Measurements from ENCODE around the gene PSMB7. TPM values are rescaled to one million over a fixed set of nuclear protein-coding genes. Genes with fewer than 3 reads are reported as not detected.

Gene PSMB7
- total RNA-seq, 1 experiment from 2014 or later = 187 TPM

DNA sequence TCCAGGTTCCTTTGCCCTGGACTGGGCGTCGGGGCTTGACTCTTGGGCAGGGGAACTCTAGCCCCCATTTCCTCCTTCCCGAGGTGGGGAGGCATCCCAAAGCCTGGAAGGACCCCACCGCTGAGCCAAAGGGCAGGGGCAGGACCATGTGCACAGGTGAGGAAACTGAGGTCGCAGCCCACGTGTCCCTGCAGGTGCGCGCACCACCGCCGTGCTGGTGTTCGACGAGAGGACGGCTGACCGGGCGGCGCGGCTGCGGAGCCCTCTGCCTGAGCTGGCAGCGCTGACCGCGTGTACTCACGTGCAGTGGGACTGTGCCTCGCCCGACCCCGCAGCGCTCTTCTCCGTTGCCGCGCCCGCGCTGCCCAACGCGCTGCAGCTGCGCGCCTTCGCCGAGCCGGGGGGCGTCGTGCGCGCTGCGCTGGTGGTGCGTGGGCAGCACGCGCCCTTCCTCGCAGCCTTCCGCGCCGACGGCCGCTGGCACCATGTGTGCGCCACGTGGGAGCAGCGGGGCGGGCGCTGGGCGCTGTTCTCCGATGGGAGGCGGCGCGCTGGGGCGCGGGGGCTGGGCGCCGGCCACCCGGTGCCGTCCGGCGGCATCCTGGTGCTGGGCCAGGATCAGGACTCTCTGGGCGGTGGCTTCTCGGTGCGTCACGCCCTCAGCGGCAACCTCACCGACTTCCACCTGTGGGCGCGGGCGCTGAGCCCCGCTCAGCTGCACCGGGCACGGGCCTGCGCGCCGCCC lies 37.8 kb upstream of the PSMB7 start (continued):
- TF ChIP-seq, protein P1, sequence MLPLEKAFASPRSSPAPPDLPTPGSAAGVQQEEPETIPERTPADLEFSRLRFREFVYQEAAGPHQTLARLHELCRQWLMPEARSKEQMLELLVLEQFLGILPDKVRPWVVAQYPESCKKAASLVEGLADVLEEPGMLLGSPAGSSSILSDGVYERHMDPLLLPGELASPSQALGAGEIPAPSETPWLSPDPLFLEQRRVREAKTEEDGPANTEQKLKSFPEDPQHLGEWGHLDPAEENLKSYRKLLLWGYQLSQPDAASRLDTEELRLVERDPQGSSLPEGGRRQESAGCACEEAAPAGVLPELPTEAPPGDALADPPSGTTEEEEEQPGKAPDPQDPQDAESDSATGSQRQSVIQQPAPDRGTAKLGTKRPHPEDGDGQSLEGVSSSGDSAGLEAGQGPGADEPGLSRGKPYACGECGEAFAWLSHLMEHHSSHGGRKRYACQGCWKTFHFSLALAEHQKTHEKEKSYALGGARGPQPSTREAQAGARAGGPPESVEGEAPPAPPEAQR (CRISPR knock-in tag; IDR thresholded peaks at IDR 0.05) = no peak
- peak; percentile 90 for TF ChIP-seq RELA (CRISPR knock-in tag; IDR thresholded peaks at IDR 0.05; ENCODE audit: borderline replicate concordance)
- peak; percentile 87 for TF ChIP-seq ZNF219 (CRISPR knock-in tag; IDR thresholded peaks at IDR 0.05; ENCODE audit: borderline replicate concordance)
- peak; percentile 92; the same call in 1 of the 2 replicates for TF ChIP-seq TCF7 (CRISPR knock-in tag; IDR thresholded peaks at IDR 0.05; ENCODE audit: low read depth)
- no peak for TF ChIP-seq HMGXB4 (CRISPR knock-in tag; IDR thresholded peaks at IDR 0.05)
- TF ChIP-seq ZNF423 (CRISPR knock-in tag; IDR thresholded peaks at IDR 0.05) = no peak
- no peak for TF ChIP-seq MXD4 (CRISPR knock-in tag; IDR thresholded peaks at IDR 0.05; ENCODE audit: borderline replicate concordance)
- no peak for TF ChIP-seq HMGA2 (CRISPR knock-in tag; IDR thresholded peaks at IDR 0.05)
- TF ChIP-seq, protein P2, sequence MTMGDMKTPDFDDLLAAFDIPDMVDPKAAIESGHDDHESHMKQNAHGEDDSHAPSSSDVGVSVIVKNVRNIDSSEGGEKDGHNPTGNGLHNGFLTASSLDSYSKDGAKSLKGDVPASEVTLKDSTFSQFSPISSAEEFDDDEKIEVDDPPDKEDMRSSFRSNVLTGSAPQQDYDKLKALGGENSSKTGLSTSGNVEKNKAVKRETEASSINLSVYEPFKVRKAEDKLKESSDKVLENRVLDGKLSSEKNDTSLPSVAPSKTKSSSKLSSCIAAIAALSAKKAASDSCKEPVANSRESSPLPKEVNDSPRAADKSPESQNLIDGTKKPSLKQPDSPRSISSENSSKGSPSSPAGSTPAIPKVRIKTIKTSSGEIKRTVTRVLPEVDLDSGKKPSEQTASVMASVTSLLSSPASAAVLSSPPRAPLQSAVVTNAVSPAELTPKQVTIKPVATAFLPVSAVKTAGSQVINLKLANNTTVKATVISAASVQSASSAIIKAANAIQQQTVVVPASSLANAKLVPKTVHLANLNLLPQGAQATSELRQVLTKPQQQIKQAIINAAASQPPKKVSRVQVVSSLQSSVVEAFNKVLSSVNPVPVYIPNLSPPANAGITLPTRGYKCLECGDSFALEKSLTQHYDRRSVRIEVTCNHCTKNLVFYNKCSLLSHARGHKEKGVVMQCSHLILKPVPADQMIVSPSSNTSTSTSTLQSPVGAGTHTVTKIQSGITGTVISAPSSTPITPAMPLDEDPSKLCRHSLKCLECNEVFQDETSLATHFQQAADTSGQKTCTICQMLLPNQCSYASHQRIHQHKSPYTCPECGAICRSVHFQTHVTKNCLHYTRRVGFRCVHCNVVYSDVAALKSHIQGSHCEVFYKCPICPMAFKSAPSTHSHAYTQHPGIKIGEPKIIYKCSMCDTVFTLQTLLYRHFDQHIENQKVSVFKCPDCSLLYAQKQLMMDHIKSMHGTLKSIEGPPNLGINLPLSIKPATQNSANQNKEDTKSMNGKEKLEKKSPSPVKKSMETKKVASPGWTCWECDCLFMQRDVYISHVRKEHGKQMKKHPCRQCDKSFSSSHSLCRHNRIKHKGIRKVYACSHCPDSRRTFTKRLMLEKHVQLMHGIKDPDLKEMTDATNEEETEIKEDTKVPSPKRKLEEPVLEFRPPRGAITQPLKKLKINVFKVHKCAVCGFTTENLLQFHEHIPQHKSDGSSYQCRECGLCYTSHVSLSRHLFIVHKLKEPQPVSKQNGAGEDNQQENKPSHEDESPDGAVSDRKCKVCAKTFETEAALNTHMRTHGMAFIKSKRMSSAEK (CRISPR knock-in tag; IDR thresholded peaks at IDR 0.05; ENCODE audit: borderline replicate concordance) = no peak
- 0 out of 2 replicates have a peak, but pooled peaks have one; percentile 63 for TF ChIP-seq ZNF232 (CRISPR knock-in tag; IDR thresholded peaks at IDR 0.05)
- TF ChIP-seq, protein P3, sequence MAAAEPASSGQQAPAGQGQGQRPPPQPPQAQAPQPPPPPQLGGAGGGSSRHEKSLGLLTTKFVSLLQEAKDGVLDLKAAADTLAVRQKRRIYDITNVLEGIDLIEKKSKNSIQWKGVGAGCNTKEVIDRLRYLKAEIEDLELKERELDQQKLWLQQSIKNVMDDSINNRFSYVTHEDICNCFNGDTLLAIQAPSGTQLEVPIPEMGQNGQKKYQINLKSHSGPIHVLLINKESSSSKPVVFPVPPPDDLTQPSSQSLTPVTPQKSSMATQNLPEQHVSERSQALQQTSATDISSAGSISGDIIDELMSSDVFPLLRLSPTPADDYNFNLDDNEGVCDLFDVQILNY (CRISPR knock-in tag; IDR thresholded peaks at IDR 0.05) = peak; percentile 63; the same call in 1 of the 2 replicates
- TF ChIP-seq ATF6 (CRISPR knock-in tag; IDR thresholded peaks at IDR 0.05) = no peak
- TF ChIP-seq, protein P4, sequence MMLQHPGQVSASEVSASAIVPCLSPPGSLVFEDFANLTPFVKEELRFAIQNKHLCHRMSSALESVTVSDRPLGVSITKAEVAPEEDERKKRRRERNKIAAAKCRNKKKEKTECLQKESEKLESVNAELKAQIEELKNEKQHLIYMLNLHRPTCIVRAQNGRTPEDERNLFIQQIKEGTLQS (CRISPR knock-in tag; conservative IDR thresholded peaks at IDR 0.05) = no peak
- peak; percentile 58 for TF ChIP-seq SP1 (CRISPR knock-in tag; conservative IDR thresholded peaks at IDR 0.05)
- no peak for TF ChIP-seq GABPB1 (CRISPR knock-in tag; IDR thresholded peaks at IDR 0.05)
- TF ChIP-seq PRRX2 (CRISPR knock-in tag; IDR thresholded peaks at IDR 0.05) = no peak
- no peak for TF ChIP-seq ZNF281 (CRISPR knock-in tag; IDR thresholded peaks at IDR 0.05)
- TF ChIP-seq, protein P5, sequence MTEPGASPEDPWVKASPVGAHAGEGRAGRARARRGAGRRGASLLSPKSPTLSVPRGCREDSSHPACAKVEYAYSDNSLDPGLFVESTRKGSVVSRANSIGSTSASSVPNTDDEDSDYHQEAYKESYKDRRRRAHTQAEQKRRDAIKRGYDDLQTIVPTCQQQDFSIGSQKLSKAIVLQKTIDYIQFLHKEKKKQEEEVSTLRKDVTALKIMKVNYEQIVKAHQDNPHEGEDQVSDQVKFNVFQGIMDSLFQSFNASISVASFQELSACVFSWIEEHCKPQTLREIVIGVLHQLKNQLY (CRISPR knock-in tag; IDR thresholded peaks at IDR 0.05) = no peak
- peak; percentile 45; the same call in 1 of the 2 replicates for TF ChIP-seq CBFB (CRISPR knock-in tag; IDR thresholded peaks at IDR 0.05; ENCODE audit: low read depth)
- TF ChIP-seq IRF2 (CRISPR knock-in tag; IDR thresholded peaks at IDR 0.05; ENCODE audit: borderline replicate concordance, low read depth) = peak; percentile 86
- no peak; the same call in 1 of the 2 replicates for TF ChIP-seq ZNF317 (CRISPR knock-in tag; IDR thresholded peaks at IDR 0.05; ENCODE audit: borderline replicate concordance, low read depth)
- TF ChIP-seq, protein P6, sequence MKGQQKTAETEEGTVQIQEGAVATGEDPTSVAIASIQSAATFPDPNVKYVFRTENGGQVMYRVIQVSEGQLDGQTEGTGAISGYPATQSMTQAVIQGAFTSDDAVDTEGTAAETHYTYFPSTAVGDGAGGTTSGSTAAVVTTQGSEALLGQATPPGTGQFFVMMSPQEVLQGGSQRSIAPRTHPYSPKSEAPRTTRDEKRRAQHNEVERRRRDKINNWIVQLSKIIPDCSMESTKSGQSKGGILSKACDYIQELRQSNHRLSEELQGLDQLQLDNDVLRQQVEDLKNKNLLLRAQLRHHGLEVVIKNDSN (CRISPR knock-in tag; IDR thresholded peaks at IDR 0.05) = peak; percentile 28; the same call in 1 of the 2 replicates

Data from WTC11 (cell line).